HFF-Myc (cell line): Measurements from ENCODE around the gene LMCD1.

Source experiments
- DNase-seq: peaks from one replicate; pipeline ENCODE4 v3.0.0-alpha.2; 2011; ENCODE audit warnings: low read depth; ENCODE audit errors: extremely low read depth
- H3K4me3 ChIP-seq: replicated peaks from 2 replicates; pipeline ENCODE4 v1.5.1; 2011; ENCODE audit warnings: low read depth, mild to moderate bottlenecking, control low read depth, low read length
- TF ChIP-seq, protein P1 (sequence below): IDR thresholded peaks from 2 replicates; pipeline ENCODE4 v1.5.1; 2012; ENCODE audit warnings: mild to moderate bottlenecking, low read depth, low read length, control low read depth; ENCODE audit errors: missing control alignments

Gene LMCD1

DNA sequence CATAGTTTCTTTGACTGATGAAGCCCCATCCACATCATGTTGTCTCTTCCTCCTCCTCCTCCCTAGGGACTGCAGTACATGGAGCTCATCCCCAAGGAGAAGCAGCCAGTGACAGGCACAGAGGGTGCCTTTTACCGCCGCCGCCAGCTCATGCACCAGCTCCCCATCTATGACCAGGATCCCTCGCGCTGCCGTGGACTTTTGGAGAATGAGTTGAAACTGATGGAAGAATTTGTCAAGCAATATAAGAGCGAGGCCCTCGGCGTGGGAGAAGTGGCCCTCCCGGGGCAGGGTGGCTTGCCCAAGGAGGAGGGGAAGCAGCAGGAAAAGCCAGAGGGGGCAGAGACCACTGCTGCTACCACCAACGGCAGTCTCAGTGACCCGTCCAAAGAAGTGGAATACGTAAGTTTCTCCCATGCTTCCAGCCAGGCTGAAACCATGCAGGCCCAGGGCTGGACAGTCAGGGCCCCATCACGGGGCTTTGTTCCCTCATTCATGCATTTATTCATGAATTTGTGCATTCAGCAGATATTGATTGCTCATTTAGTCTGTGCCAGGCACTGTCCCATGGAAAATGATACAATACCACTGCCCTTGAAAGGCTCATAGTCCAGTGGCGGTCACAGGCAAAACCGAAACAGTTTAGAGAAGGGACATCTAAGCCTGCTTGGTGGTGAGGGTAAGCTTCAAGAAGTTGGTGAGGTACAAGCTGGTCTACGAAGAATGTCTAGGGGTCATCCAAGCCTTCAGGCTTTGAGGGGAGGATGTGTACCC lies 47.1 kb downstream of the LMCD1 start:
- H3K4me3 ChIP-seq = no peak overlapping the region
- DNase-seq = no peak
- TF ChIP-seq, protein P1, sequence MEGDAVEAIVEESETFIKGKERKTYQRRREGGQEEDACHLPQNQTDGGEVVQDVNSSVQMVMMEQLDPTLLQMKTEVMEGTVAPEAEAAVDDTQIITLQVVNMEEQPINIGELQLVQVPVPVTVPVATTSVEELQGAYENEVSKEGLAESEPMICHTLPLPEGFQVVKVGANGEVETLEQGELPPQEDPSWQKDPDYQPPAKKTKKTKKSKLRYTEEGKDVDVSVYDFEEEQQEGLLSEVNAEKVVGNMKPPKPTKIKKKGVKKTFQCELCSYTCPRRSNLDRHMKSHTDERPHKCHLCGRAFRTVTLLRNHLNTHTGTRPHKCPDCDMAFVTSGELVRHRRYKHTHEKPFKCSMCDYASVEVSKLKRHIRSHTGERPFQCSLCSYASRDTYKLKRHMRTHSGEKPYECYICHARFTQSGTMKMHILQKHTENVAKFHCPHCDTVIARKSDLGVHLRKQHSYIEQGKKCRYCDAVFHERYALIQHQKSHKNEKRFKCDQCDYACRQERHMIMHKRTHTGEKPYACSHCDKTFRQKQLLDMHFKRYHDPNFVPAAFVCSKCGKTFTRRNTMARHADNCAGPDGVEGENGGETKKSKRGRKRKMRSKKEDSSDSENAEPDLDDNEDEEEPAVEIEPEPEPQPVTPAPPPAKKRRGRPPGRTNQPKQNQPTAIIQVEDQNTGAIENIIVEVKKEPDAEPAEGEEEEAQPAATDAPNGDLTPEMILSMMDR = no peak

DNA sequence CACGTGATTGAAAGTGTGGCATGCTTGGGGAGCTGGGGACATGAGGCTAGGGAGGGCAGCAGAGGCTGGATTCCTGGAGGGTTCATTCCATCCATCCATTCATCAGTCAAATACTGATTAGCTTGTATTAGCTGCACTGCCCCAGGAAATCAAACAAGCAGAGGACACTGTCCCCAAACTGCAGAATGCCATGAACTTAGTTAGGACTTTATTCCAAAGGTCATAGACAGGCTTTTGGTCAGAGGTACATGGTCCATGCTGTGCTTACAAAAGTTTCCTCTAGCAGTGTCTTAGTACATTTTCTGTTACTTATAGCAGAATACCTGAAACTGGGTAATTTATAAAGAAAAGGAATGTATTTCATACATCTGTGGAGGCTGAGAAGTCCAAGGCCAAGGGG lies 47.7 kb downstream of the LMCD1 start:
- H3K4me3 ChIP-seq = no peak overlapping the region
- no peak for DNase-seq
- TF ChIP-seq, protein P1 = no peak

DNA sequence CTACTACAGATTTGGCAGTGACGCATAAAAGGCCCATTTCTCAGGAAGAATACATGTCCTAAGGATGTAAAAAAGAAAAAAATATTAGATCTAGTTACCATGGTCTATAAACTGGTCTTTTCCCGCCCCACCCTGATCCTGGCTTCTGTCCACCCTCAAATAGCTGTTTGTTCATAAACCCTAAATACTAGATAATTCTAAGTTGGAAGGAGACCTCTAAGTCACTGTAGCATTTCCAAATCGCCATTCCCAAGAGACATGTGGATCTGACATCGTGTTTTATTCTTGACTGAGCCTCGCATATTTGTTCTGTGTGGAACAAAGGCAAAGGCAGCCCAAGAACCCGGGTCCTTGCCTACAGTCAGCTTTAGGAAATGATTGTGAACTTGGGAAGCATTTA lies 49.0 kb downstream of the LMCD1 start:
- no peak overlapping the region for H3K4me3 ChIP-seq
- TF ChIP-seq, protein P1 = no peak
- no peak for DNase-seq

DNA sequence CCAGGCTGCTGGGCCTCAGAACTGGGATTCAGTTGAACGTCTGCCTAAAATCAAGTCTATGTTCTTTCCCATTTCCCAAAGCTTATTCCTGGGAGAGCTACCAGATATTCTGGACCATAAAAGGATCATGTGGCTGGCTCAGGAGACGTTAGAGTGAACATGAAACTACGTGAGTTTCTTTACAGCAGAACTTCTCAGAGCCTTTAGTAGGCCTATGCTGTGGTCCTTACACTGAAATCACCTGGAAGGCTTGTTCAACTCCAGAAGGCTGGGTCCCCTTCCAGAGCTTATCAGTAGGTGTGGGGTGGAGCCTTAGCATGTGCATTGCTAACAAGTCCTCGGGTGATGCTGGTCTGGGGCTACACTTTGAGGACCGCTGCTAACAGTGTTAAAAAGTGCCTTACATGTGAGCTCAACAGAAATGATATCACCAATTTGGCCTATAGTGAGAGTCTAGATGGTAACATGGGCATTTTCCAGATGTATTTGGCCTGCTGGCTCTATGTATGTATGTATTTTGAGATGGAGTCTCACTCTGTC lies 50.7 kb downstream of the LMCD1 start:
- DNase-seq = no peak
- H3K4me3 ChIP-seq = no peak overlapping the region
- TF ChIP-seq, protein P1 = no peak

DNA sequence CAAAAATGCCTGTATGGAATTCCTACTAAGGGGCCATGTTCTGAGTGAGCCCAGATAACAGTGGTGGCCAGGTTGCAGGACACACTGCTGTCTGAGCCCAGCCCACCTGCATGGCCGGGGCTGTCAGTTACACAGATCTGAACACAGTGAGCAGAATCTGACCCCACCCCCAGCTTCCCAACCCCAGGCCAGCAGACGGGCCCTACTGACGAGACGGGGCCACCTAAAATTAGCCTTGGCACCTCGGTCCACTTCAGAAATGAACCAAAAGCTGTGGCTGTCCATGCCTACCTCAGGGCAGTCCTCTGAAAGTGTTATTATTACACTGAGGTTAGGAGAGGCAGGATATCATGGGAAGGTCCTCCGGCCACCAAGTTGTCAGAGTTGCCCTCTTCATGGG lies 51.8 kb downstream of the LMCD1 start:
- no peak overlapping the region for H3K4me3 ChIP-seq
- no peak for DNase-seq
- TF ChIP-seq, protein P1 = no peak

DNA sequence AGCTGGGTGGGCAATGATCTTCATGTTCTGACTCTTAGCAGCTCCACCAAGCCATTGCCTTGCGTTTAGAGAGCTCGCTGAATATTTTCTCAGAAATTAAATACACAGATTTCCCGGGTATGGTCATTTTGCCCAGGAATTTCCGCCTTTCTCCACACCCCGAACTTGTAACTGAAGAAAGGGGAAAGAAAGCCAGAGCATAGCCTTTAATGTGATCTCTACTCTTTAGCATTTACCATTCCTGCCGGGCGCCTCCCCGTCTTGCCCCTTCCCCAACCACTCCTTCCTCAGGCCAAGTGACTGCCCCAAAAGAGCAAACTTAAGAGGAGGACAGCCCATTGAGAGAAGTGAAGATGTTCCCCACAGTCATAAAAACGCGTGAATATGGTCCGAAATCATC lies 53.1 kb downstream of the LMCD1 start:
- H3K4me3 ChIP-seq = no peak overlapping the region
- no peak for DNase-seq
- TF ChIP-seq, protein P1 = no peak
